ENCODE measurements around the gene PIK3C2G. TPM values are rescaled to one million over a fixed set of nuclear protein-coding genes. Genes with fewer than 3 reads are reported as not detected.

PIK3C2G gene
- total RNA-seq, 1 donor from 2014 or later: 2.7 TPM

Other genes with a start within 250 kb of the PIK3C2G start
- gene RERGL, start 171.3 kb upstream of the PIK3C2G start, total RNA-seq: 0.40 to 0.45 TPM in 2 of 3 replicates, not detected in the other

All from mesothelial cell of epicardium (in vitro differentiated cells).